A549 (cell line): ENCODE measurements around the gene SHE.

Source experiments
- JUNB ChIP-seq: fragments of >200 bp; sonication (Bioruptor Twin); formaldehyde crosslinking; IDR thresholded peaks from 2 replicates; pipeline ENCODE4 v1.6.1; 2016
- PHF8 ChIP-seq: fragments of 200-600 bp; sonication (generic); IDR thresholded peaks from 2 replicates; pipeline ENCODE4 v1.6.1; 2016; ENCODE audit warnings: low read depth, mild to moderate bottlenecking, antibody characterized with exemption, moderate library complexity, borderline replicate concordance
- RFX5 ChIP-seq: fragments of 450-650 bp; IDR thresholded peaks from 2 replicates; pipeline ENCODE4 v1.7.1; 2014; ENCODE audit warnings: antibody characterized with exemption, mild to moderate bottlenecking, moderate library complexity
- RNF2 ChIP-seq: fragments of 200-600 bp; sonication (generic); IDR thresholded peaks from 2 replicates; pipeline ENCODE4 v1.6.1; 2016; ENCODE audit warnings: low read depth, mild to moderate bottlenecking, antibody characterized with exemption, moderate library complexity, borderline replicate concordance
- USF2 ChIP-seq: fragments of 450-650 bp; IDR thresholded peaks from 2 replicates; pipeline ENCODE4 v1.6.1; 2014; ENCODE audit warnings: antibody characterized with exemption
- ZC3H11A ChIP-seq: fragments of 450-650 bp; IDR thresholded peaks from 2 replicates; pipeline ENCODE4 v1.6.1; 2014; ENCODE audit warnings: antibody characterized with exemption, mild to moderate bottlenecking
- TF ChIP-seq, protein P1 (sequence below): fragments of >200 bp; sonication (Bioruptor Twin); formaldehyde crosslinking; IDR thresholded peaks from 3 replicates; pipeline ENCODE4 v1.5.1; 2016
- TF ChIP-seq, protein P2 (sequence below): fragments of >200 bp; sonication (Bioruptor Twin); formaldehyde crosslinking; IDR thresholded peaks from 3 replicates; pipeline ENCODE4 v1.6.1; 2016

DNA sequence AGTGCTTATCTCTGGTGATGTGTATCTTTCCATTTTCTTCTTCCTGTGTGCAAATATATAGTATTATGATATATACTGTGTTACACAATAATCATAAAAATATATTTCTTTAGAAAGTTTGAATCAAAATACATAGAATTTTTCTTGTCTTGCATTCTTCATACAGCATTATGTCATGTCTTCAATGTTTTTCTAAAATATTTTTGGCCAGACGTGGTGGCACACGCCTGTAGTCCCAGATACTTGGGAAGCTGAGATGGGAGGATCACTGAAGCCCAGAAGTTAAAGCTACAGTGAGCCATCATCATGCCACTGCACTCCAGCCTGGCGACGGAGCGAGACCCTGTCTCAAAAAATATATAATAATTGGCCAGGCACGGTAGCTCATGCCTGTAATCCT is 55.4 kb downstream of the SHE start:
- TF ChIP-seq ZC3H11A (no peak), RFX5 (no peak), USF2 (no peak), PHF8 (no peak), JUNB (no peak), RNF2 (no peak)
- TF ChIP-seq, protein P1, sequence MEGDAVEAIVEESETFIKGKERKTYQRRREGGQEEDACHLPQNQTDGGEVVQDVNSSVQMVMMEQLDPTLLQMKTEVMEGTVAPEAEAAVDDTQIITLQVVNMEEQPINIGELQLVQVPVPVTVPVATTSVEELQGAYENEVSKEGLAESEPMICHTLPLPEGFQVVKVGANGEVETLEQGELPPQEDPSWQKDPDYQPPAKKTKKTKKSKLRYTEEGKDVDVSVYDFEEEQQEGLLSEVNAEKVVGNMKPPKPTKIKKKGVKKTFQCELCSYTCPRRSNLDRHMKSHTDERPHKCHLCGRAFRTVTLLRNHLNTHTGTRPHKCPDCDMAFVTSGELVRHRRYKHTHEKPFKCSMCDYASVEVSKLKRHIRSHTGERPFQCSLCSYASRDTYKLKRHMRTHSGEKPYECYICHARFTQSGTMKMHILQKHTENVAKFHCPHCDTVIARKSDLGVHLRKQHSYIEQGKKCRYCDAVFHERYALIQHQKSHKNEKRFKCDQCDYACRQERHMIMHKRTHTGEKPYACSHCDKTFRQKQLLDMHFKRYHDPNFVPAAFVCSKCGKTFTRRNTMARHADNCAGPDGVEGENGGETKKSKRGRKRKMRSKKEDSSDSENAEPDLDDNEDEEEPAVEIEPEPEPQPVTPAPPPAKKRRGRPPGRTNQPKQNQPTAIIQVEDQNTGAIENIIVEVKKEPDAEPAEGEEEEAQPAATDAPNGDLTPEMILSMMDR, result no peak
- TF ChIP-seq, protein P2, sequence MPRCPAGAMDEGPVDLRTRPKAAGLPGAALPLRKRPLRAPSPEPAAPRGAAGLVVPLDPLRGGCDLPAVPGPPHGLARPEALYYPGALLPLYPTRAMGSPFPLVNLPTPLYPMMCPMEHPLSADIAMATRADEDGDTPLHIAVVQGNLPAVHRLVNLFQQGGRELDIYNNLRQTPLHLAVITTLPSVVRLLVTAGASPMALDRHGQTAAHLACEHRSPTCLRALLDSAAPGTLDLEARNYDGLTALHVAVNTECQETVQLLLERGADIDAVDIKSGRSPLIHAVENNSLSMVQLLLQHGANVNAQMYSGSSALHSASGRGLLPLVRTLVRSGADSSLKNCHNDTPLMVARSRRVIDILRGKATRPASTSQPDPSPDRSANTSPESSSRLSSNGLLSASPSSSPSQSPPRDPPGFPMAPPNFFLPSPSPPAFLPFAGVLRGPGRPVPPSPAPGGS, result no peak
